Lower leg skin (tissue), 3 donors: ENCODE measurements around the gene MCTP2.

Source experiments
- POLR2A ChIP-seq, 2 donors: fragments of 450-650 bp; IDR thresholded peaks; one replicate each; pipeline ENCODE4 v1.6.1; 2016 to 2017; ENCODE audit warnings: antibody characterized with exemption in 2 of 2, mild to moderate bottlenecking in 1 of 2, moderate library complexity in 1 of 2
- TF ChIP-seq, protein P1 (sequence below), 3 donors: fragments of 450-650 bp; IDR thresholded peaks; one replicate each; pipeline ENCODE4 v1.5.1; 2016; ENCODE audit warnings: antibody characterized with exemption in 3 of 3, mild to moderate bottlenecking in 3 of 3, moderate library complexity in 2 of 3

DNA sequence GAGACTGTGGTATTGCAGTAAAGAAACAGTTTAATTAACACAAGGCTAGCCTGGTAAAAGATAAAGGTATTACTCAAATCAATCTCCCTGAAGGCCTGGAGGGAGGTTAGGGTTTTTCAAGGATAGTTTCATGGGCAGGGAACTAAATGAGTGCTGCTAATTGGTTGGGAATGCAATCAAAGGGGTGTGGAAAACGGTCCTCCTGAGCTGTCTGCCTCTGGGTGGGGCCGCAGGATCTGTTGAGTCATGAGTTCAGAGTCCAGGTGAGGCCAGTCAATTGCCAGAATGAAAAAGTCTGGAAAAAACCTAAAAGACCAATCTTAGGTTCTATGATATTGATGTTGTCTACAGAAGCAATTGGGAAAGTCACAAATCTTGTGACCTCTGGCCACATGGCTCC is 293.2 kb downstream of the MCTP2 start:
- TF ChIP-seq, protein P1, sequence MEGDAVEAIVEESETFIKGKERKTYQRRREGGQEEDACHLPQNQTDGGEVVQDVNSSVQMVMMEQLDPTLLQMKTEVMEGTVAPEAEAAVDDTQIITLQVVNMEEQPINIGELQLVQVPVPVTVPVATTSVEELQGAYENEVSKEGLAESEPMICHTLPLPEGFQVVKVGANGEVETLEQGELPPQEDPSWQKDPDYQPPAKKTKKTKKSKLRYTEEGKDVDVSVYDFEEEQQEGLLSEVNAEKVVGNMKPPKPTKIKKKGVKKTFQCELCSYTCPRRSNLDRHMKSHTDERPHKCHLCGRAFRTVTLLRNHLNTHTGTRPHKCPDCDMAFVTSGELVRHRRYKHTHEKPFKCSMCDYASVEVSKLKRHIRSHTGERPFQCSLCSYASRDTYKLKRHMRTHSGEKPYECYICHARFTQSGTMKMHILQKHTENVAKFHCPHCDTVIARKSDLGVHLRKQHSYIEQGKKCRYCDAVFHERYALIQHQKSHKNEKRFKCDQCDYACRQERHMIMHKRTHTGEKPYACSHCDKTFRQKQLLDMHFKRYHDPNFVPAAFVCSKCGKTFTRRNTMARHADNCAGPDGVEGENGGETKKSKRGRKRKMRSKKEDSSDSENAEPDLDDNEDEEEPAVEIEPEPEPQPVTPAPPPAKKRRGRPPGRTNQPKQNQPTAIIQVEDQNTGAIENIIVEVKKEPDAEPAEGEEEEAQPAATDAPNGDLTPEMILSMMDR (IDR thresholded peaks at IDR 0.05) = no peak
- no peak for TF ChIP-seq POLR2A (IDR thresholded peaks at IDR 0.05)
